Left kidney (tissue), 2 donors: ENCODE measurements around the gene PALLD. TPM values are rescaled to one million over a fixed set of nuclear protein-coding genes. Genes with fewer than 3 reads are reported as not detected.
A peak's percentile ranks its signal among the peaks of the same experiment; 100 is the strongest.

ENCODE experiments used
- DNase-seq: peaks from one replicate; pipeline ENCODE4 v3.0.0-alpha.2; 2013
- polyA plus RNA-seq: library from polyadenylated mRNA; unstranded; fragments of 120-200 nt; gene quantifications from one replicate; pipeline ENCODE4 v1.2.1, GENCODE V29; 2013; ENCODE audit not compliant: insufficient read length

The PALLD gene
- polyA plus RNA-seq, 1 donor: 203 TPM

DNA sequence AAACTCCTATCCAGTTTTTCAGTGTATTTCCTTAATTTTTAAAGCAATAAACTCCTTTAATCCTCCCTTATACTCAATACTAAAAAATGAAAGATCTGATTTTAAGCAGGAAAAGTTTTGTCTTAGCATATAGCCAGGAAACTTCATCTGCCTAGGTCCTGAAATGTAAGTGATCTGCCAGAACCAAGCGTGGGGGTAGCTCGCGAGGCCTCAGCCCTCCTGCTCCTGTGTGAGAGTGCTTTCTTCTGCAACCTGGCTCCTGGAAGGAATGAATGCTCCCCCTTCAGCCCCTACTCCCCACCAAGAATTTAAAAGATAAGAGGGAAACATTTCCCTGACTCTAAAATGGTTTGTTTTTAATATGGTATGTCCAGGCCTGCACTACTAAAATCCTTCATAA, 353.1 kb downstream of the PALLD start:
- DNase-seq: no peak

DNA sequence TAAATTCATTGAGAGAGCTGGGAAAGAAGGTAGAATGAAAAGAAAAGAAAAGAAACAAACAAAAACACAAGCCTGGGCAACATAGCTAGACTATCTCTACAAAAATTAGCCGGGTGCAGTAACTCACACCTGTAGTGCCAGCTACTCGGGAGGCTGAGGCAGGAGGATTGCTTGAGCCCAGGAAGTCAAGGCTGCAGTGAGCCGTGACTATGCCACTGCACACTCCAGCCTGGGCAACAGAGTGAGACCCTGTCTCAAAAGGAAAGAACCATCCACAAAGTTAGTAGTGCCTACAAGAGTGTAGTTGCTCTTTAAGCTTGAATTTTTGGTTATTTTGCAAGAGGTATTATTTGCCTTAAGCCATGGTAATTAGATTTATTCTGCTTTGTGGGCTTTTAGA, 355.5 kb downstream of the PALLD start:
- no peak for DNase-seq

DNA sequence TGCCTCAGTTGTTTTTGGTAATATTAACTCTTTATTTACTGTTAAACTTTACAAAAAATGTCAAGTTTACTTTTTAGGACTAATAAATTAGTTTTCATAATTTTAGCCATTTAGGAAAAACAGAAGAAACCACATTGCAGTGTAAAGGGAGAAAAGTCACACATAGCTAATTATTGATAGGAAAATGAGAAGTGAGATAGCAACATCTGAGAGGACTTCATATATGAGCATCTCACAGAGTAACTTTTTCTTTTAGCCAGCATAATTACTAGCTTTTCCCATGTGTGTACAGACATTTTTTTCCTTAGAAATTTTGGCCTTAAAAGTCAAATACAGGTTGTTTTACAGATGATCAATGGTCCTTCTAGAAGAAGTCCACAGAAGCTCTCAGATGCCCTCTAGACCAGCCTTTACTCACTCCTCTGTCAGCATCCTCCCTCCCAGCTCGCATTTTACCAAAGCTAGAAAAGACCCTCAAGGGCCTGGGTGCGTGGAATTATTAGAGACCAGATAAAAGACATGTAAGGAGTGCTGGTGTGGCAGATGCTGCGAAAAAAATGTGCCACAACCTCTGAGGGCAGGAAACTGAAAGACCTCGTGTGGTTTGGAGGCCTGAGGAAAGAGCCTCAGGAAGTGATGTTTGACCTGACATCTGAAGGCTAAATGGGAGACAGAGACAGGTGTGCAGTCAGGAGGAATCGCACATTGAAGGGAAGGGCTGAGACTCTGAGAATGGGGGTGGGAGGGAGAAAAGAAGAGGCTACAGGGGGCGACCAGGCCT, 356.3 kb downstream of the PALLD start:
- DNase-seq: no peak

DNA sequence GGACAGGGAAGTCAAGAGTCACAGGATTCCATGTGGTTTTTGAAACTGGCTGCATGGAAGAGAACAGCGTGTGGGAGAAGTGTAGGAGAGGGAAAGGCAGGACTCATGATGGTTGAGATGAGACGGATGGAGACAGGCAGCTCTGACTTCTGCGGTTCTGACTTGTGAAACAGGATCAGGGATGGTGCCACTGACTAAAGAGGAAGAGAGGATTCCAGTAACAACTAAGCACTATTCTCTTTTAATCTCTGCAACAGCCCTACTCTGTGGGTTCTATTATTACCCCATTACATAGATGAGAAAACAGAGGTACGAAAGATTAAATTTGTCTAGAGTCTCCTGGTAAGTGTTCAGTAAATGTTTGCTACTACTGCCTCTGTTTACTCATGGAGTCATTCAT, 356.9 kb downstream of the PALLD start:
- no peak for DNase-seq

DNA sequence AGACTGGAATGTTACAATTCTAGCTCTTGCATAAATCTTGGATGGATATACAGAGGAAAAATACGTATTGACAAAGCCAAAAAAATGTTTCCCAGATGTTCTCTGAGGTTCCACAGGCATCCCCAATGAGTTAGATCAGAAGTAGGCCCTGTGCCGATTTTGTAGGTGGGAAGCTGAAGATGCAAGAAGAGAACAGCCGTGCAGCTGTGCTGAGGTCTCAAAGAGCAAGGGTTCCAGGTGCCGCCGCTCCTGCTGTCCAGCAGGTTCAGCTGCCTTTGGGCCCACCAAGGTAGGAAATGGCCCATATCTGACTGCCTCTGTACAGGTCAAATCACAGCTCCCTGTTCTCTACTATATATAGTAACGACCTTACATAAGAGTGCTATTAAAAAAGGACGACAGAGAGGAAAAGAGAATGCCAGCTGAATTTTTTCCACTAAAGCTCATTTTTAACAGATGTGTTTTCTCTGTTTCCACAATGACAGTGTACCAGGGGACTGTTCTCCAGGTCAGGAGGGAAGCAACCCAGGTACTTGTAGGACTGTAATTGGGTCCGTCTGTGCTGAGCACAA, 357.6 kb downstream of the PALLD start:
- DNase-seq: no peak

DNA sequence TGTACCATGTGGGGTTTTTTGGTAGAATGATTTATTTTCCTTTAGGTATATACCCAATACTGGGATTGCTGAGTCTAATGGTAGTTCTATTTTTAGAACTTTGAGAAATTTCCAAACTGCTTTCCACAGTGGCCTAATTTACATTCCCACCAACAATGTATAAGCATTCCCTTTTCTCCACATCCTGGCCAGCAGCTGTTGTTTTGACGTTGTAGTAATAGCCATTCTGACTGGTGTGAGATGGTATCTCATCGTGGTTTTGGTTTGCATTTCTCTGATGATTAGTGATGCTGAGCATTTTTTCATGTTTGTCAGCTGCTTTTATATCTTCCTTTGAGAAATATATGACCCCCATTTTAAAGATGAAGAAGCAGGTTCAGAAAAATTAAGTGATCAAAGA, 359.5 kb downstream of the PALLD start:
- DNase-seq: no peak

DNA sequence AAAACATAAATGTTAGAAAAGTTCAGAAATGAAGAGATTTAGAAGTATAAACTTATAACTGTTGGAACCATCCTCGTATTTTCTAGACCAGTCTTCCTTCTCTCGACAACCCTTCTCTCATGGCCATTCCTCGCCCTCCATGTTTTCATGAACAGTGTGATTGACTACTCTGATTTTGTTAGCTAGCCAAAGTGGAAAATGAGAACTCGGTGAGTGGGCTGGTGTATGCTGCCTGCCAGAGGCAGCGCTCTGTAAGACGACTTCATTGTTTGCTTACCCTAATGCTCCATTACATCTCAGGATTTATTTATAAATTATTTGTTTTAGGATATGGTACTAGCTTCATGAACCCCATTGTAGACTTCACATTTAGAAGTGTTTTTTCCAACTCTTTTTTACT, 360.2 kb downstream of the PALLD start:
- DNase-seq: no peak

DNA sequence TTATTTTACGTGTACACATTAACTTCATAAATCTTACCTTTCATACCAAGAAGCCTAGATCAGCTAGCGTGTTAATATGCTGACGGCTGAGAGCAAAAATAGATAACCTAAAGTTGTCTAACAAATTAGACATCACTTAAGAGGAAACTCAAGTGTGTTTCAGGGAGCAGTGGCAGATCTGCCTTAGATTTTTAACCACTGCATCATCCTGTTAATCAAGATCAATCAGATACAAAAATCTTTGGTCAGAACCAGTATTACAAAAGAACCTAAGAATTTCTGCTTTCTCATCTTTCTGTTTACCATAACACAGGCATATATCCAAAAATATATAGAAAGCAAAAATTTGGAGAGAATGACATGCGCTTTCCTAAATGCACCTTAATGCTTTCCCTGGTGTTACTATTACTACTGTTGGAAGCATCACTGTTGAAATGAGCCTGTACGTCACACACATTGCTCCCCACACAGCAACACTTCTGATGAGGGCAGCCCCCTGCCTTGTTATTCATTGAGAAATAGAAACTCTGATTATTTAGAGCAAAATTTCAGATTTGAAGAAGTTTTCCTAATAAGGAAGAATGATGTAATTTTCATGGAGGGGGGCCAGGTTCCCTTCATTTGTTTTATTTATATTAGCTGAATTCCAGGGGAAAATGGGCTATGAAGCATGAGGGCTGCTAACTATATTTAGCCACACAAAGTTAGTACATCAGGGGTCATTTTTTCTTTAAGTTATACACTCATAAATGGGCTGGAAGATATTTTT, 360.9 kb downstream of the PALLD start:
- DNase-seq: no peak

DNA sequence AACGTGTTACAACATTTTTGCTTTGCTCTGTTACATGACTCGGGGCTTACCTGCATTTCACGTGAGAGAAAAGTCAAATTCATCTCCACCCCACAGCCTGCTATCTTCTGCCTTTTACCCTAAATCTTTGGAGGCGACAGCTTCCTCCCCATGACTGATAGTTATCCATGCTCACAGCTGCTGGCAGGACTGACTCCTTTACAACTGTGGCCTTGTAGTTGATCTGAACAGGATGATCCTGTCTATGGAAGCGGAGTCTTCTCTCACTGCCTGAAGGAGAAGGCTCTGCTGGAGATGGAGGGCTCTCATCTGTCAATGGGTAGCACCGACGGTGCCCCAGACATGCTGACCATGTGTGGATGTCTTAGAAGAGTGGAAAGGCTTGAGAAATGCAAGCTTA, 362.2 kb downstream of the PALLD start:
- no peak for DNase-seq

DNA sequence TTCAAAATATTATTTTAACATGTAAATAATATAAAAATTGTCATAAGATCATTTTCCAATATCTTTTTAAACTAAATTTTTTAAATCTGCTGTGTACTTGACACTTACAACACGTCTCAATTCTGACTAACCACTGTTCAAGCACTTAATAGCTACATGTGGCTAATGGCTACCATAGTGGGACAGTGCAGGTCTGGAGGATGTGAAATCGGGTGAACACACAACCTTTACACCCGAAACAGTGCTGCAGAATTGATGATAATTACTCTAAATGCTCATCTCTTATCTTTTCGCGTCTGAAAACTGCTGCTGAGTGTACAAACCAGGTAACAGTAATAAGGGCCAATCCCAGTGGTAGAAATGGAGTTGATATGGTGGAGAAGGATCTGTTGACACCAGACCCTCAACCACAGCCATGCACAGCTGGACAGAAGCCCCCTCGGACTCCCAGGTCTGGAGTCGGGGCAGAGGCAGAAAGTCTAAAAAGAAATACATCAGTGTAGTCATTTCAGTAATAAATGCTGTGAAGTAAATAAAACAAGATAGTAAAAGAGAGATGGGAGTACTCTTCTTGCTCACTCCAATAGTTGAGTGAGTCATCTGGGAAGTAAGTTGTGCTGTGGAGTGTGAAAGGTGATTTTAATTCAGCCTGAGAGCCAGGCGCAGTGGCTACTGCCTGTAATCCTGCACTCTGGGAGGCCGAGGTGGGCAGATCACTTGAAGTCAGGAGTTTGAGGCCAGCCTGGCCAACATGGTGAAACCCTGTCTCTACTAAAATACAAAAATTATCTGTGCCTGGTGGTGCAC, 363.2 kb downstream of the PALLD start:
- DNase-seq: no peak

DNA sequence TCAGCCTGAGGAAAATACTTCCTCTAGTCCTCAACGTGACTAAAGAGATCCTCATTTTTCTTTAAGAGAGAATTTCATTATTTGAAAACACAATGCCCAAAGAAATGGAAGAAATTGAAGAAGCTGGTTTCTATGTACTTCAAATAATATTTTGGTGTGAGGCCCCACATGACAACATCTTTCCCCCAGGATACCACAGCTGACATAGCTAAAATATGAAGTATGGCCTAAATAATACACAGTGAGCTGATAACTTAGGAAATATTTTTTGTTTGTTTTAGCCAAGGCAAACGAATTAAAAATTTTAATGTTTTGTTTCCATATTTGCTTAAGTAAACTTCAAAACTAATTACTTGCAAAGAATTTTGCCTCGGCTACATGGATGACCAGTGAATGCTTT, 364.0 kb downstream of the PALLD start:
- no peak for DNase-seq

DNA sequence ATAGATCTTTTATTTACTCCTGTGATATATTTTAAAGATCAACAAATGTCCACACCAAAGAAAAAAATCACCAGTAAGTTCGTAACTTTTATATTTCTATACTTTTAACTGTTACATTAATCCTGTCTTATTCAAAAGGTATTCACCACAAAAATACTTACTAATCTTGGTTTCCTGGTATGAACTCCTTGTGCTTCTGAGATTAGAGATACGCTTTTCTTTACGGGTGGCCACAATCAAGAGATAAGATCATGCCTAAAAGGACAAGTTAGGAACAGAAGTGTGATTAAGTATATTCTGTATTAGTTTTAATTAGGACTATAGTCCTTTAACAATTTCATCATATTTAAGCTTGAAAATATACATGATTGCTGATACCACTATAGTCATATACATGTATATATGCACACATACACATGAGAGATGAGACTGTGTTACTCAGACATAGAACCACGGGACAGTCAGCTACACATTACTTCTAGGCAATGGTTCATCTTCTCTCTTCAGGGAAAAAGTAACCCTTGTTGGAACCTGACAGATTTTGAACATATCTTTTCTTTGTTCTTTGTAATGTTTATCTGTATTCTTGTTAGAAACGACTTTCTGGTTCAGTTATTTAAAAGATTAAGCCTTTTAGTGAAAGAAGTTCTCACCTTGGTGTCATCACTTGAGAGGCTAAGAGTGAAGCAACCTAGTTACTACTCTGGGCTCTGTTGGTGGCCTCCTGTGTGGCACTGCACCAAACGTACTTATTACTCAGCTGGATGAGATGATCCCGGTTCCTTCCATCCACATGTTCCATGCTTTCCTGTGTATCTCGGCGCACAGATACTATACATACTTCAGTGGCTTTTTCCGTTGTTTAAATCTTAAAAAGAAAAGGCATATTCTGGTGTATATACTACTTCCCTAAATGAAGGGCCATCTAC, 367.1 kb downstream of the PALLD start:
- DNase-seq: no peak

DNA sequence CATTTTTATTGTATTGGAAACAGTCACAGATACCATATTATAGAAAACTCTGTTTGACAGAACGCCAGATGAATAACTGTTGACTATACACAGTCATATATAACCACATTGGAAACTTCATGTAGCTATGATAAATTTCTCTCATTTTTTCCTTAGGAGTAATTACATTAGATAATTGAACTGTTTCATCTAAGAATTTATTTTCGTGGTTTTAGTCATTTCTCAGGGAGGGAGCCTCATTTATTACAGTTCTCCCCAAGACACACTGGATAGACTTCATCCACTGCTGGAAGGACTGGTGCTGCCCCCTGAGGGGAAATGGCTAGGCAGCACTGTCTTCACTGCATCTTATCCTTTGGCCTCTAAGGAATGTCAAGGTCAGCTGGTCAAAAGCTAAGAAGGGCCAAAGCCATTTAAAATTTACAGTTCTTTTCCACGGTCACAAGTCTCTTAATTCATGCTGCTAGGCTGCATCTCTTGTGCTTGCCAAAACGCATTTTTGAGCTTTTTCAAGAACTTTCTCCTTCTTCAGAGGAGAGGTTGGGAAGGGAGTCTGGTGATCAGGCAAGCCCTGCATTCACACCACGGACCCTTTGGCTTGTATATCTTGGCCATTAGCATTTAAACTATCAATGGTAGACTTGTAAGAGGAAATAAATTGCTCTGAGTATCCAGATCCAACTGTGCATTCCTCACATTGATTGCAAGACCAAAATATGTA, 368.1 kb downstream of the PALLD start:
- peak; percentile 66 for DNase-seq

DNA sequence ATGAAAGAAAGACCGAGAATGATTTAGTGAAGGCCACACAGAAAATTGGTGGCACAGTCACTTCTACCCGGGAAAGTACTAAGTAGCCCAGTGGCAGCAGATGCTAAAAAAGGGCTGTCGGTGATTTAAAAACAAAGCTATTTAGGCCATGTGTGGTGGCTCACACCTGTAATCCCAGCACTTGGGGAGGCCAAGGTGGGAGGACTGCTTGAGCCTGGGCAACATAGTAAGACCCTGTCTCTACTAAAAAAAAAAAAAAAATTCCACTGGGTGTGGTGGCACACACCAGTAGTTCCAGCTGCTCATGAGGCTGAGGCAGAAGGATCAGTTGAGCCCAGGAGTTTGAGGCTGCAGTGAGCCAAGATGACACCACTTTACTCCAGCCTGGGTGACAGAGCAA, 369.0 kb downstream of the PALLD start:
- no peak for DNase-seq

DNA sequence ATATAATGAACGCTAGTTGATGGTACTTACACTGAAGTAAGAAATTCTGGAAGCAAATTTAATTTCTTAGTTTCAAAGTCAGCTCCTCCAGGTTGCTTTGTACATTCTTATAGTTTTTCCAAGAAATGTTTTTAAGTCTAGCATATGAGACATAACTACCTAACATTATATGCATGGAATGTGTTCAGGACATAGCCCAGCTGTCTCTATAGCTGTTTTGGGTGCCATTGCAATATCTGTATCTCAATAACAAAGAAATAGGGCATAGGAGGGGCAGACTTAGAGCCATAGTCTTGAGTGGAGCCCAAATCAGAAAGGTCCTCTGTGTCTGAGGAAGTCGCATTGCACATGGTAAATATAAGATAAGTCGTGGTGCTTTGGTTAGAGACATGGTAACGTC, 369.8 kb downstream of the PALLD start:
- DNase-seq: no peak

DNA sequence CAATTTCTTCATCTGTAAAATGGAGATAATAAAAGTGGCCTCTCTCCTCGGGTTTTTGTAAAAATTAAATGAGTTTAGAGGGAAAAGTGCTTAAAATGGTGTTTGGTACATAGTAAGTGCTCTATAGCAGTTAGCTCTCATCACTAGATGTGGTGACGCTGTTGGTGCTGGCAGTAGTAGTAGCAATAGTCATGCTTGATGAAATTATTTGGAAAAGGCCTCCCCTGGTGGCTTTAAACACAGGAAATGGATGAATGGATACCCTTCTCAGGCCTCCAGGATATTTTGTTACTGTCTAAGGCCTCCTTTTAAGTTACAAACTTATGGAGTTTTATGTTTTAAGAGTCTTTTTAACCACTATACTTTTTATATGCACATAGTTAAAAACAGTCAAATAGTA, 370.3 kb downstream of the PALLD start:
- no peak for DNase-seq

DNA sequence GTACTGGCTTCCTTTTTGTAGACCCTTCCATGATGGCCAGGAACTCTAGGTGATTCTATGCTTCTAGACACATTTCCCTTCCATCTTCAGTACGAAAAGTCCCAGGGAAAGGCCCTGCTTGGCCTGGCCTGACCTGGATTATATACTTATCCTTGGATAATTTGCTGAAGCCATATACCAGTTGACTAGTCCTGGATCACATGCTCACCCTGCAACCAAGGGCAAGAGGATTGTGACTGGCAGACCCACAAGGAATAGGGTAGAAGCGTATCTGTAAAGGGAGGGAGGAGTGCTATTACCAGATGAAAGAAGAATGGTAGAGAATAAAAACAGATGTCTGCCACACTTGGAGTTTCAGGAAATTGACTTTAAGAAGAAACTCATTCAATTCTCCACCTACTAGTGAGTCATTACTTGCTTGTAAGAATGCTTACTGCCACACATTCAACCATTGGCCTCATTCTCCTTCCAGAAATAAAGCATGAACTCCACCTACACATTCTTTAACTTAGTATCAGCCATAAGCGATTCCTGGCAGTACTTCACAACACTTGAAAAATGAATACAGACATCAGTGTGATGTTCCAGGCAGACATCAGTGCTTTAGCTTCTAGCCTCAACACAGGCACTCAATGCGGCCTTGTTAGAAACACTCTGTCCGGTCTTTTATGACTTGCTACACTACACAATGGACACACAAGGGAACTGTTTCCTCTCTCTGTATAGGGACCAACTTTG, 371.4 kb downstream of the PALLD start:
- DNase-seq: no peak

DNA sequence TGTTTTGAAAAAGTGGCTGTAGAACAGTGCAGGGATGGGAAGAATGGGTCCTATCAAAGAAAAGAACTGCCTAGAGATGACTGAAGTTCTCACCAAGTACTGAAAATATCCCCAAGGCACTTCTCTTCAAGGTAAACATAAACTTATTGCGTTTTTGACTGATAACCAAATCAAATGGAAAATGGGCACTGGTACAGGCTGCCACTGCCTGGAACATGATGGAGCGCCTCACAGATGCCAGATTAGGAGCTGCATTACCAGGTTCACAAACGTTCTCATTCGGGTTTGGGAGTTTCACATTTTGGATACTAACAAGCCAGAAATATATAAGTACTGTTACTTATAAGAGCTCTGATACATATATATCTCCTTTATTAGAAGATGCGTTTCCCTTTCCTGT, 371.9 kb downstream of the PALLD start:
- DNase-seq: no peak

DNA sequence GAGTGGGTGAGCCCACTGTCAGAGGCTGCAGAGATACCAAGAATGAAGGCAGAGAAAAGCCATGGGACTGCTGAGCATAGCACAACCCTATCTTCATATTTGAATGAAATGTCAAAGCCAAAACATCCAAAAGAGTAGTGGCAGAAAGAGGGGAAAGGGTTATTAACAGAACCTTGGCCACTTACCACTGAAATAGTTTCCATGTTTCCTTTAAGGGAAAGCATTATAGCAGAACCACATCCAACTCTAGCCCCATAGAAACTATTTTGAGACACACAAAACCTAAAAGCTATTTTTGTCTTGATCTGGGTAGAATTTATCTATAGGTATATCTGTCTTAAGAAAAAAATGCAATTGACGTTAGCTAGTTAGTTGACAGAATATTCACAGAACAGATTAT, 373.2 kb downstream of the PALLD start:
- no peak for DNase-seq

DNA sequence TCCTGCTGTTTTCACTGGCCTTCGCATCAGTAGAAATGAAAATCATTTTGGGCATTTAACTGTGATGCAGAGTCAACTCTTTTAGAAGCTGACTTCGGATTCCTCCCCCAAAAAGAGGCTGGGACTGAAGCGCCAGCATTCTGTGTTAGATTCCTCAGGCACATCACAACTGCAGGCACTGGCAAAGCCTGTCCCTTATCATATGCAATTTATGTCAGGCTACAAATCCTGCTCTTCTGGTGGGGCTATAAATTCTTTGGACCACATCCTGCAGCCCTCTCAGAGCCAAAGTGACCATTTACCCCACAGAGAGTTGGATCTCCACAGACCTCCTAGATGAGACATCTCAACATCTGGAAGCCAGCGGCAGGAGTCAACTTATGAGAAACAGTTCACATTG, 374.8 kb downstream of the PALLD start:
- DNase-seq: no peak
